A673 (cell line): ENCODE data around the gene GARNL3. TPM values are rescaled to one million over a fixed set of nuclear protein-coding genes. Genes with fewer than 3 reads are reported as not detected.

Experiments used
- BruUV-seq: library from RNA; stranded (reverse); fragments of 400-500 nt; replicated peaks from 2 replicates; lab custom pipeline; 2021; lab: Mats Ljungman, UMichigan
- CTCF ChIA-PET: fragments of 300-600 bp; sonication (Branson Sonifier 250); formaldehyde crosslinking; loops from one replicate; lab custom pipeline; 2022; ENCODE audit warnings: antibody characterized with exemption; lab: Charles Lee
- POLR2A ChIA-PET: fragments of 300-600 bp; sonication (Branson Sonifier 250); formaldehyde crosslinking; loops from one replicate; lab custom pipeline; 2022; ENCODE audit warnings: antibody characterized with exemption; ENCODE audit not compliant: low non-redundant PET; lab: Charles Lee
- DNase-seq: peaks from one replicate; pipeline ENCODE4 v3.0.0-alpha.2; 2015; ENCODE audit warnings: low spot score
- H3K27ac ChIP-seq: fragments of 200-600 bp; sonication (generic); 2 replicates; pipeline ENCODE4 v1.5.1; 2016; ENCODE audit warnings: mixed run types, low read depth, mild to moderate bottlenecking, mixed read lengths, antibody characterized with exemption, low read length; ENCODE audit not compliant: poor library complexity, severe bottlenecking
- H3K27me3 ChIP-seq: fragments of 200-600 bp; sonication (generic); replicated peaks from 2 replicates; pipeline ENCODE4 v1.6.1; 2017; ENCODE audit warnings: mixed run types, low read depth, mild to moderate bottlenecking, mixed read lengths, antibody characterized with exemption, low read length; ENCODE audit not compliant: insufficient read depth, poor library complexity
- H3K36me3 ChIP-seq: fragments of 200-600 bp; sonication (generic); 2 replicates; pipeline ENCODE4 v1.6.1; 2016; ENCODE audit warnings: mixed run types, mild to moderate bottlenecking, mixed read lengths, antibody characterized with exemption, low read length; ENCODE audit not compliant: insufficient read depth, poor library complexity, severe bottlenecking
- H3K4me1 ChIP-seq: fragments of 200-600 bp; sonication (generic); 2 replicates; pipeline ENCODE4 v1.6.1; 2017; ENCODE audit warnings: mixed run types, mild to moderate bottlenecking, mixed read lengths, antibody characterized with exemption, low read length; ENCODE audit not compliant: insufficient read depth, poor library complexity, severe bottlenecking
- H3K4me3 ChIP-seq: fragments of 200-600 bp; sonication (generic); 2 replicates; pipeline ENCODE4 v1.5.1; 2016; ENCODE audit warnings: low read depth, mixed run types, mild to moderate bottlenecking, mixed read lengths, low read length; ENCODE audit not compliant: poor library complexity, severe bottlenecking
- H3K9me3 ChIP-seq: fragments of 200-600 bp; sonication (generic); 2 replicates; pipeline ENCODE4 v1.6.1; 2016; ENCODE audit warnings: mixed run types, low read depth, mild to moderate bottlenecking, mixed read lengths, antibody characterized with exemption, low read length; ENCODE audit not compliant: poor library complexity, severe bottlenecking
- EZH2 ChIP-seq: fragments of 200-600 bp; sonication (generic); IDR thresholded peaks from 2 replicates; pipeline ENCODE4 v1.6.1; 2017; ENCODE audit warnings: borderline replicate concordance, low read depth, mild to moderate bottlenecking, mixed read lengths, antibody characterized with exemption, low read length; ENCODE audit not compliant: poor library complexity, severe bottlenecking
- intact Hi-C: fragments of 100-400 bp; cut with micrococcal nuclease; formaldehyde crosslinking; loops from one replicate; pipeline ENCODE4 v1.10.0; 2022; ENCODE audit not compliant: unreplicated experiment
- total RNA-seq: library from RNA; stranded (reverse); gene quantifications from 2 replicates; pipeline ENCODE4 v1.2.3, GENCODE V29; 2021
- TF ChIP-seq, protein P1 (sequence below): fragments of 300-800, 200-600 bp; sonication (generic); conservative IDR thresholded peaks from 2 replicates; pipeline ENCODE4 v1.5.1; 2017; ENCODE audit warnings: low read depth, mild to moderate bottlenecking, antibody characterized with exemption, low read length, moderate library complexity, mixed read lengths

Gene GARNL3
- total RNA-seq, 1 experiment from 2014 or later: 7.8 TPM

DNA sequence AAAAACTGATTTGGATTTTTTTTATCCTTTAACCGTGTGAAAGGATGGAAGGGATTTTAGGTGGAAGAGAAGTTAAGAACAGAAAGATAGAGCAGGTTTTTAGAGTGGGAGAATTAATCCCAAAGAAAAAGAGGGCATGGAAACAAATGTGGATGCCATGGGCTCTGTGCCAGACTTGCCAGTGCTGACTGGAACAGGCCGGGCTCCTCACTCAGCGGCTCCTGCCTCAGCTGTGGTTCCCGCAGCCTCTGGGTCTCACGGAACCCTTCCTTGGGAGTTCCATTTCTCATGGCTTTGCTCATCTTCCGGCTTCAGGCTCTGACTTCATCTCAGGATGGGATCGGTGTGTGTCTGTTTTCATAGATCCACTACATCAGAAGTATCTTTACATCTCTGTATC, 102.0 kb downstream of the GARNL3 start:
- intact Hi-C loops: no loop called here
- Histone ChIP-seq H3K27ac (no peak overlapping the region), H3K36me3 (no peaks in the 10 kb centered on the region), H3K9me3 (no peaks in the 10 kb centered on the region), H3K4me3 (no peak overlapping the region), H3K4me1 (no peaks in the 10 kb centered on the region), H3K27me3 (no peaks in the 10 kb centered on the region)
- no TSS peak for BruUV-seq
- ChIA-PET CTCF (no interaction called here), POLR2A (no interaction called here)
- no peak for DNase-seq
- TF ChIP-seq, protein P1, sequence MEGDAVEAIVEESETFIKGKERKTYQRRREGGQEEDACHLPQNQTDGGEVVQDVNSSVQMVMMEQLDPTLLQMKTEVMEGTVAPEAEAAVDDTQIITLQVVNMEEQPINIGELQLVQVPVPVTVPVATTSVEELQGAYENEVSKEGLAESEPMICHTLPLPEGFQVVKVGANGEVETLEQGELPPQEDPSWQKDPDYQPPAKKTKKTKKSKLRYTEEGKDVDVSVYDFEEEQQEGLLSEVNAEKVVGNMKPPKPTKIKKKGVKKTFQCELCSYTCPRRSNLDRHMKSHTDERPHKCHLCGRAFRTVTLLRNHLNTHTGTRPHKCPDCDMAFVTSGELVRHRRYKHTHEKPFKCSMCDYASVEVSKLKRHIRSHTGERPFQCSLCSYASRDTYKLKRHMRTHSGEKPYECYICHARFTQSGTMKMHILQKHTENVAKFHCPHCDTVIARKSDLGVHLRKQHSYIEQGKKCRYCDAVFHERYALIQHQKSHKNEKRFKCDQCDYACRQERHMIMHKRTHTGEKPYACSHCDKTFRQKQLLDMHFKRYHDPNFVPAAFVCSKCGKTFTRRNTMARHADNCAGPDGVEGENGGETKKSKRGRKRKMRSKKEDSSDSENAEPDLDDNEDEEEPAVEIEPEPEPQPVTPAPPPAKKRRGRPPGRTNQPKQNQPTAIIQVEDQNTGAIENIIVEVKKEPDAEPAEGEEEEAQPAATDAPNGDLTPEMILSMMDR: no peak
- TF ChIP-seq EZH2: no peak

GRCh38 chr9:127368852-127369402, 104.4 kb downstream of the GARNL3 start:
- no peaks in the 10 kb centered on the region for H3K9me3 ChIP-seq
- no TSS peak for BruUV-seq
- H3K36me3 ChIP-seq: no peaks in the 10 kb centered on the region
- TF ChIP-seq, protein P1: no peak
- no peak for TF ChIP-seq EZH2
- H3K27ac ChIP-seq: no peak overlapping the region
- ChIA-PET CTCF (no interaction called here), POLR2A (interaction anchor here (0.7 kb wide), 1 partner anchor 28 kb away, joined by 6 read pairs; no protein-coding TSS in a partner anchor)
- intact Hi-C loops: no loop called here
- H3K4me3 ChIP-seq: no peak overlapping the region
- no peaks in the 10 kb centered on the region for H3K4me1 ChIP-seq
- no peak for DNase-seq
- H3K27me3 ChIP-seq: no peaks in the 10 kb centered on the region

GRCh38 chr9:127369428-127369827, 104.9 kb downstream of the GARNL3 start:
- intact Hi-C loops: no loop called here
- Histone ChIP-seq H3K27me3 (no peaks in the 10 kb centered on the region), H3K9me3 (no peaks in the 10 kb centered on the region), H3K36me3 (no peaks in the 10 kb centered on the region), H3K4me1 (no peaks in the 10 kb centered on the region), H3K27ac (no peak overlapping the region), H3K4me3 (no peak overlapping the region)
- no peak for DNase-seq
- no peak for TF ChIP-seq EZH2
- TF ChIP-seq, protein P1: no peak
- ChIA-PET POLR2A (interaction anchor here (0.6 to 0.7 kb wide), 2 partner anchors 27 to 104 kb away, joined by 6 to 9 read pairs; no protein-coding TSS in a partner anchor), CTCF (no interaction called here)
- BruUV-seq: no TSS peak
